Tibial nerve (tissue), 4 donors: Measurements from ENCODE around the gene OAS1.
"Not testable (repeated sequence)": the region's sequence is repeated elsewhere in the genome, so short reads cannot be mapped to it uniquely, and the experiment has no call there.

Source experiments
- CTCF ChIP-seq, 5 experiments: fragments of 200-600 bp in 3 of 5; fragments of 450-650 bp in 2 of 5; sonication (generic) in 3 of 5; IDR thresholded peaks; one replicate each; pipeline ENCODE4 v1.5.1; 2016 to 2019; ENCODE audit warnings: antibody characterized with exemption in 5 of 5, mild to moderate bottlenecking in 3 of 5, moderate library complexity in 2 of 5
- EP300 ChIP-seq, 2 donors: sonication (generic); formaldehyde crosslinking; IDR thresholded peaks; one replicate each; pipeline ENCODE4 v1.6.1; 2017; ENCODE audit warnings: antibody characterized with exemption in 2 of 2, mild to moderate bottlenecking in 1 of 2
- POLR2A ChIP-seq, 2 donors: fragments of 450-650 bp; IDR thresholded peaks; one replicate each; pipeline ENCODE4 v1.6.1; 2017; ENCODE audit warnings: antibody characterized with exemption in 2 of 2, mild to moderate bottlenecking in 2 of 2, moderate library complexity in 2 of 2

GRCh38 chr12:112926416-112927033, 19.8 kb downstream of the OAS1 start:
- TF ChIP-seq CTCF, POLR2A, EP300 (IDR thresholded peaks at IDR 0.05): not testable (repeated sequence)
